Endodermal cell (in vitro differentiated cells): ENCODE measurements around the gene PIWIL4. TPM values are rescaled to one million over a fixed set of nuclear protein-coding genes. Genes with fewer than 3 reads are reported as not detected.
"Not testable (repeated sequence)": the region's sequence is repeated elsewhere in the genome, so short reads cannot be mapped to it uniquely, and the experiment has no call there.

ENCODE experiments used
- DNase-seq: peaks from one replicate; pipeline ENCODE4 v3.0.0-alpha.2; 2017
- H3K27ac ChIP-seq: 2 replicates; pipeline ENCODE4 v1.5.1; 2013; ENCODE audit warnings: mild to moderate bottlenecking, low read depth, low read length, moderate library complexity
- H3K27me3 ChIP-seq: 2 replicates; pipeline ENCODE4 v1.6.1; 2013; ENCODE audit warnings: mild to moderate bottlenecking, low read length, moderate library complexity; ENCODE audit not compliant: insufficient read depth, control insufficient read depth, poor library complexity, severe bottlenecking
- H3K36me3 ChIP-seq: 2 replicates; pipeline ENCODE4 v1.7.0; 2013; ENCODE audit warnings: mild to moderate bottlenecking, low read length, moderate library complexity; ENCODE audit not compliant: control insufficient read depth, insufficient read depth
- H3K4me1 ChIP-seq: one replicate; pipeline ENCODE4 v1.7.0; 2013; ENCODE audit warnings: low read length; ENCODE audit not compliant: control insufficient read depth, insufficient read depth
- H3K4me3 ChIP-seq: 2 replicates; pipeline ENCODE4 v1.5.1; 2013; ENCODE audit warnings: mild to moderate bottlenecking, low read length, moderate library complexity
- H3K9ac ChIP-seq: 2 replicates; pipeline ENCODE4 v1.6.1; 2013; ENCODE audit warnings: mild to moderate bottlenecking, low read length, moderate library complexity; ENCODE audit not compliant: poor library complexity, severe bottlenecking; ENCODE audit errors: extremely low read depth
- H3K9me3 ChIP-seq: 2 replicates; pipeline ENCODE4 v1.6.1; 2013; ENCODE audit warnings: mild to moderate bottlenecking, low read length, moderate library complexity; ENCODE audit not compliant: control insufficient read depth
- H3K27ac Mint-ChIP-seq: 2 replicates; pipeline ENCODE4 v1.8.0; 2020; ENCODE audit warnings: mixed read lengths
- H3K27me3 Mint-ChIP-seq: 2 replicates; pipeline ENCODE4 v1.8.0; 2021; ENCODE audit warnings: mild to moderate bottlenecking, mixed read lengths; ENCODE audit not compliant: insufficient read depth
- H3K36me3 Mint-ChIP-seq: 2 replicates; pipeline ENCODE4 v1.8.0; 2020; ENCODE audit warnings: low read depth, mixed read lengths
- H3K4me1 Mint-ChIP-seq: 2 replicates; pipeline ENCODE4 v1.8.0; 2020; ENCODE audit warnings: mixed read lengths
- H3K4me3 Mint-ChIP-seq: 2 replicates; pipeline ENCODE4 v1.8.0; 2020; ENCODE audit warnings: mild to moderate bottlenecking, moderate library complexity, mixed read lengths
- H3K9me3 Mint-ChIP-seq: 2 replicates; pipeline ENCODE4 v1.8.0; 2020; ENCODE audit warnings: mild to moderate bottlenecking, mixed read lengths
- WGBS, 2 experiments: methylation state at CpG; one replicate each; pipeline versions ENCODE4 v1.1.5 to v1.1.7; 2013; ENCODE audit warnings: missing lambda C conversion rate in 2 of 2, mixed read lengths in 1 of 2; ENCODE audit not compliant: insufficient coverage in 1 of 2, insufficient read length in 1 of 2; 5-methylcytosine and 5-hydroxymethylcytosine counted together
- total RNA-seq, 2 donors: library from RNA; stranded (reverse); fragmentation: NEBNext Ultra II Directional in 1 of 2; extraction: Animal tissue kit (Norgen Biotek cat#: 25700) in 1 of 2; gene quantifications; 2 replicates in 1 of 2; 3 replicates in 1 of 2; pipeline ENCODE4 v1.2.1, GENCODE V29; 2021
- TF ChIP-seq, protein P1 (sequence below): fragments of 200-600 bp; sonication (generic); conservative IDR thresholded peaks from 2 replicates; pipeline ENCODE4 v1.5.0; 2021; ENCODE audit warnings: antibody characterized with exemption, mild to moderate bottlenecking

Gene PIWIL4
- total RNA-seq, 2 donors from 2014 or later = 0.24 to 0.82 TPM

DNA sequence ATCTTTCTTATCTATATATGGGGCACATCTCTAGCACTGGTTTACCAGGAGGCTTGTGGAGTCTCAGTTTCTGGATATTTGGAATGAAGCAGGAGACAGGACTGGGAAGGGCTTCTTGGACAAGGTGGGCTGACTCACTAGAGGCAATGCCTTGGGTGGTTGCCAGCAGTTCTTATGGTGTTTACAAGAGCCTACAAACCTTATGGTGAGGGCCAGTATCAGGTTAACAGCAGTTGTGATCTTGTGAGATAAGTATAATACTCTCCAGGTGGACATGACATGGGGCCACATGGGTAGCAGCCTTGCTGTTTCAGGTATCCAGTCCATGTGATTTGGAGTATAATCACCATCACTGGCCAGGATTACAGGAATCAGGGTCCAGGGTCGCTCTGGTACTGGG lies 13.2 kb upstream of the PIWIL4 start:
- Mint-ChIP-seq H3K27ac (no peak overlapping the region), H3K4me3 (no peak overlapping the region), H3K9me3 (peaks cover 2% of the 10 kb centered on the region), H3K27me3 (peaks cover 34% of the 10 kb centered on the region), H3K4me1 (peaks cover 5% of the 10 kb centered on the region), H3K36me3 (no peaks in the 10 kb centered on the region)
- Histone ChIP-seq H3K9me3 (no peaks in the 10 kb centered on the region), H3K27me3 (no peaks in the 10 kb centered on the region), H3K4me1 (no peaks in the 10 kb centered on the region), H3K4me3 (no peak overlapping the region), H3K9ac (no peak overlapping the region), H3K36me3 (no peaks in the 10 kb centered on the region), H3K27ac (no peak overlapping the region)
- 38% methylated on average over 1 of the region's 1 CpG; no CpG with 5 or more reads in 1 of the 2 experiments for WGBS, 2 experiments
- TF ChIP-seq, protein P1, sequence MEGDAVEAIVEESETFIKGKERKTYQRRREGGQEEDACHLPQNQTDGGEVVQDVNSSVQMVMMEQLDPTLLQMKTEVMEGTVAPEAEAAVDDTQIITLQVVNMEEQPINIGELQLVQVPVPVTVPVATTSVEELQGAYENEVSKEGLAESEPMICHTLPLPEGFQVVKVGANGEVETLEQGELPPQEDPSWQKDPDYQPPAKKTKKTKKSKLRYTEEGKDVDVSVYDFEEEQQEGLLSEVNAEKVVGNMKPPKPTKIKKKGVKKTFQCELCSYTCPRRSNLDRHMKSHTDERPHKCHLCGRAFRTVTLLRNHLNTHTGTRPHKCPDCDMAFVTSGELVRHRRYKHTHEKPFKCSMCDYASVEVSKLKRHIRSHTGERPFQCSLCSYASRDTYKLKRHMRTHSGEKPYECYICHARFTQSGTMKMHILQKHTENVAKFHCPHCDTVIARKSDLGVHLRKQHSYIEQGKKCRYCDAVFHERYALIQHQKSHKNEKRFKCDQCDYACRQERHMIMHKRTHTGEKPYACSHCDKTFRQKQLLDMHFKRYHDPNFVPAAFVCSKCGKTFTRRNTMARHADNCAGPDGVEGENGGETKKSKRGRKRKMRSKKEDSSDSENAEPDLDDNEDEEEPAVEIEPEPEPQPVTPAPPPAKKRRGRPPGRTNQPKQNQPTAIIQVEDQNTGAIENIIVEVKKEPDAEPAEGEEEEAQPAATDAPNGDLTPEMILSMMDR = no peak
- no peak for DNase-seq

DNA sequence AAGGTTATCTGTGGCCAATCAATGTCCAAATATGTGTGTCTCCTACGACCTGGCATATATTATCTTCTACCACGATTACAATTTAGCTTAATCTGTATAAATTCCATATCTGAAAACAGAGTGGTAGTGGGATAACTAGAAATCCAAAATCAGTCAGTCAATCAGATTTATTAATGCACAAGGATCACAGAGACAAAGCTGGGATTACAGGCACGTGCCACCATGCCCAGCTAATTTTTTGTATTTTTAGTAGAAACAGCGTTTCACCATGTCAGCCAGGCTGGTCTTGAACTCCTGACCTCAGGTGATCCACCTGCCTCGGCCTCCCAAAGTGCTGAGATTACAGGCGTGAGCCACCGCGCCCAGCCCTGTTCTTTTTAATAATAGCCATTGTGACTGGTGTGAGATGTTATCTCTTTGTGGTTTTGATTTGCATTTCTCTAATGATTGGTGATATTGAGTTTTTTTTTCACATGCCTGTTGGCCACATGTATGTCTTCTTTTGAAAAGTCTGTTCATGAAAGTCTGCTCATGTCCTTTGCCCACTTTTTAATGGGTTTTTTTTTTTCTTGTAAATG lies 11.3 kb upstream of the PIWIL4 start:
- not testable (repeated sequence) for H3K9me3 ChIP-seq, H3K36me3 Mint-ChIP-seq, H3K36me3 ChIP-seq, H3K9ac ChIP-seq, H3K27ac Mint-ChIP-seq, H3K27ac ChIP-seq, H3K4me3 ChIP-seq, H3K27me3 ChIP-seq, H3K4me1 ChIP-seq, DNase-seq, H3K4me3 Mint-ChIP-seq, H3K9me3 Mint-ChIP-seq, H3K4me1 Mint-ChIP-seq
- H3K27me3 Mint-ChIP-seq = peaks cover 33% of the 10 kb centered on the region
- 96 to 100% methylated on average over 2 to 8 of the region's 8 CpGs for WGBS, 2 experiments

DNA sequence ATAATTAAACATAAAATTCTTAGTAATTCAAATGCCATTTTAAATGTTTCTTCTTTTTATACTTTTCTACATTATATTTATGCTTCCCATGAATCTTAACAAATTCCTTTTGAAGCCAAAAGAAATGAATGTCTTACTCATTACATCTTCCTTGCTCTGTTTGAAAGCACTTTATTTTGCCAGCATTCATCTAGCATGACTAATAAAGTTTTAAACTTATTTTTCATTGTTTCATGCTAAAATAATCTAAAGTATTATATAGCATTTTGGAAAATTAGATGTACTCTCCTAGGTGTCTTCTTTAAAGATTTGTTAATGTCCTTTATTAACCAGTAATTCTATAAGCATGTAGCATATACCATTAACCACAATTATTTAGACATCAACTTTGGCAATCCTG lies 9.7 kb upstream of the PIWIL4 start:
- peaks cover 28% of the 10 kb centered on the region for H3K27me3 Mint-ChIP-seq
- H3K9me3 Mint-ChIP-seq = peaks cover 2% of the 10 kb centered on the region
- no peaks in the 10 kb centered on the region for H3K36me3 Mint-ChIP-seq
- TF ChIP-seq, protein P1 = no peak
- H3K4me1 Mint-ChIP-seq = peaks cover 8% of the 10 kb centered on the region
- no peak for DNase-seq
- no peaks in the 10 kb centered on the region for H3K9me3 ChIP-seq
- no peaks in the 10 kb centered on the region for H3K4me1 ChIP-seq
- H3K4me3 ChIP-seq = no peak overlapping the region
- no peak overlapping the region for H3K4me3 Mint-ChIP-seq
- no peaks in the 10 kb centered on the region for H3K27me3 ChIP-seq
- H3K9ac ChIP-seq = no peak overlapping the region
- H3K36me3 ChIP-seq = no peaks in the 10 kb centered on the region
- H3K27ac ChIP-seq = no peak overlapping the region
- no peak overlapping the region for H3K27ac Mint-ChIP-seq

DNA sequence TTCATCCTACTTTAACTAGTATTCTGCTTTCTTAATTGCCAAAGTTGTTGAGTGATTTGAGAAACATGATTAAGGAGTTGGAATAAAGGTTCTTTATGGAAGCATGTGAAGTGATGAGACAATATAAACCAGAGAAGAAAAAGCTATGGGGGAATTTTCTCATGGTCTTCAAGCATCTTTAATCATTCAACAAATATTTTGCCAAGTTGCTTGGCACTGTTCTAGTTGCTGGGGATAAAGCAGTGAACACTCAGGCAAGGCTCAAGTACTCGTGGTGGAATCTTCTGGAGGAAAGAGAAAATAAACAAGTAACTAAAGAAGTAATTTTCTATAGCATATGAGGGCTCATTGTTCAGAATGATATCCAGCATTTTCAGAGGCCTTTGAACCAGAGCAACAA lies 9.2 kb upstream of the PIWIL4 start:
- peaks cover 8% of the 10 kb centered on the region for H3K4me1 Mint-ChIP-seq
- Histone ChIP-seq H3K4me1 (peaks cover 2% of the 10 kb centered on the region), H3K9me3 (no peaks in the 10 kb centered on the region), H3K9ac (no peak overlapping the region), H3K36me3 (no peaks in the 10 kb centered on the region), H3K4me3 (no peak overlapping the region), H3K27me3 (no peaks in the 10 kb centered on the region), H3K27ac (no peak overlapping the region)
- TF ChIP-seq, protein P1 = no peak
- no peaks in the 10 kb centered on the region for H3K36me3 Mint-ChIP-seq
- no peak overlapping the region for H3K27ac Mint-ChIP-seq
- WGBS, 2 experiments = 92 to 100% methylated on average over 1 of the region's 1 CpG
- no peaks in the 10 kb centered on the region for H3K9me3 Mint-ChIP-seq
- no peak for DNase-seq
- H3K27me3 Mint-ChIP-seq = peaks cover 28% of the 10 kb centered on the region
- H3K4me3 Mint-ChIP-seq = no peak overlapping the region
